Muscle layer of duodenum (tissue), 2 donors: ENCODE measurements around the gene RPS26.
A peak's percentile ranks its signal among the peaks of the same experiment; 100 is the strongest.
"Not testable (repeated sequence)": the region's sequence is repeated elsewhere in the genome, so short reads cannot be mapped to it uniquely, and the experiment has no call there.

Experiments used
- H3K27ac ChIP-seq: one replicate; pipeline ENCODE4 v1.7.0; 2013; ENCODE audit warnings: mild to moderate bottlenecking, low read length
- H3K27me3 ChIP-seq: one replicate; pipeline ENCODE4 v1.7.0; 2013; ENCODE audit warnings: low read depth, mild to moderate bottlenecking, control low read depth, low read length
- H3K36me3 ChIP-seq, 2 donors: one replicate each; pipeline ENCODE4 v1.7.0; 2013; ENCODE audit warnings: low read length in 2 of 2, control low read depth in 1 of 2, mild to moderate bottlenecking in 1 of 2; ENCODE audit not compliant: insufficient read depth in 2 of 2, control insufficient read depth in 1 of 2
- H3K4me1 ChIP-seq, 2 donors: one replicate each; pipeline ENCODE4 v1.7.0; 2013; ENCODE audit warnings: low read length in 2 of 2, mild to moderate bottlenecking in 2 of 2, control low read depth in 1 of 2, moderate library complexity in 1 of 2; ENCODE audit not compliant: insufficient read depth in 2 of 2, control insufficient read depth in 1 of 2
- H3K4me3 ChIP-seq, 2 donors: one replicate each; pipeline ENCODE4 v1.7.0; 2013; ENCODE audit warnings: low read length in 2 of 2, low read depth in 1 of 2, mild to moderate bottlenecking in 1 of 2
- H3K9me3 ChIP-seq, 2 donors: one replicate each; pipeline ENCODE4 v1.7.0; 2013; ENCODE audit warnings: low read length in 2 of 2, control low read depth in 1 of 2, mild to moderate bottlenecking in 1 of 2; ENCODE audit not compliant: control insufficient read depth in 1 of 2
- donor health status: healthy.

The RPS26 gene

GRCh38 chr12:56046027-56046780 is 4.5 kb downstream of the RPS26 start:
- no peaks in the 10 kb centered on the region for H3K9me3 ChIP-seq
- H3K4me1 ChIP-seq = peaks cover 9 to 14% of the 10 kb centered on the region in 2 donors
- H3K27me3 ChIP-seq = no peaks in the 10 kb centered on the region
- H3K27ac ChIP-seq = no peak overlapping the region
- H3K4me3 ChIP-seq = no peak overlapping the region
- H3K36me3 ChIP-seq = peaks cover 20 to 21% of the 10 kb centered on the region in 2 donors

- Histone ChIP-seq H3K4me1 (no peaks in the 10 kb centered on the region), H3K27ac (no peak overlapping the region), H3K9me3 (no peaks in the 10 kb centered on the region), H3K27me3 (no peaks in the 10 kb centered on the region), H3K4me3 (no peak overlapping the region), H3K36me3 (no peaks in the 10 kb centered on the region)
Measured at GRCh38 chr12:56053407-56053893, 11.7 kb downstream of the RPS26 start.

- not testable (repeated sequence) for H3K27me3 ChIP-seq, H3K4me3 ChIP-seq, H3K36me3 ChIP-seq, H3K9me3 ChIP-seq, H3K27ac ChIP-seq, H3K4me1 ChIP-seq
Measured at GRCh38 chr12:56059964-56060363, 18.2 kb downstream of the RPS26 start.

GRCh38 chr12:56061982-56062381 is 20.3 kb downstream of the RPS26 start:
- Histone ChIP-seq H3K9me3 (no peaks in the 10 kb centered on the region), H3K27me3 (no peaks in the 10 kb centered on the region), H3K27ac (no peak overlapping the region), H3K4me3 (no peak overlapping the region), H3K36me3 (no peaks in the 10 kb centered on the region), H3K4me1 (no peaks in the 10 kb centered on the region)

- H3K27ac ChIP-seq = no peak overlapping the region
- no peaks in the 10 kb centered on the region for H3K9me3 ChIP-seq
- no peaks in the 10 kb centered on the region for H3K36me3 ChIP-seq
- no peaks in the 10 kb centered on the region for H3K4me1 ChIP-seq
- H3K4me3 ChIP-seq = no peak overlapping the region
- no peaks in the 10 kb centered on the region for H3K27me3 ChIP-seq
Measured at GRCh38 chr12:56062996-56063395, 21.3 kb downstream of the RPS26 start.

- Histone ChIP-seq H3K4me3 (no peak overlapping the region), H3K27me3 (no peaks in the 10 kb centered on the region), H3K27ac (no peak overlapping the region), H3K4me1 (no peaks in the 10 kb centered on the region), H3K36me3 (no peaks in the 10 kb centered on the region), H3K9me3 (no peaks in the 10 kb centered on the region)
Measured at GRCh38 chr12:56071648-56072047, 29.9 kb downstream of the RPS26 start.

- Histone ChIP-seq H3K9me3 (no peaks in the 10 kb centered on the region), H3K36me3 (no peaks in the 10 kb centered on the region), H3K4me3 (no peak overlapping the region), H3K4me1 (peaks cover 0 to 8% of the 10 kb centered on the region in 2 donors), H3K27ac (no peak overlapping the region), H3K27me3 (no peaks in the 10 kb centered on the region)
Measured at GRCh38 chr12:56074396-56074795, 32.7 kb downstream of the RPS26 start.

GRCh38 chr12:56077966-56078365 is 36.2 kb downstream of the RPS26 start:
- not testable (repeated sequence) for H3K27ac ChIP-seq, H3K4me3 ChIP-seq, H3K36me3 ChIP-seq, H3K27me3 ChIP-seq, H3K9me3 ChIP-seq
- H3K4me1 ChIP-seq = peaks cover 0 to 22% of the 10 kb centered on the region in 2 donors

GRCh38 chr12:56078427-56078826 is 36.7 kb downstream of the RPS26 start:
- H3K27me3 ChIP-seq = no peaks in the 10 kb centered on the region
- peak overlapping the region; percentile 71 for H3K27ac ChIP-seq
- peaks cover 0 to 22% of the 10 kb centered on the region in 2 donors for H3K4me1 ChIP-seq
- H3K36me3 ChIP-seq = no peaks in the 10 kb centered on the region
- H3K4me3 ChIP-seq = peak overlapping the region in 1 of 2 donors; percentile 65
- no peaks in the 10 kb centered on the region for H3K9me3 ChIP-seq

GRCh38 chr12:56078931-56079722 is 37.4 kb downstream of the RPS26 start:
- Histone ChIP-seq H3K4me1 (peaks cover 0 to 22% of the 10 kb centered on the region in 2 donors), H3K36me3 (no peaks in the 10 kb centered on the region), H3K27ac (peak overlapping the region; percentile 71), H3K4me3 (peak overlapping the region; percentile 65 to 76), H3K27me3 (no peaks in the 10 kb centered on the region), H3K9me3 (no peaks in the 10 kb centered on the region)

GRCh38 chr12:56079723-56080555 is 38.2 kb downstream of the RPS26 start, which contains the start of gene ERBB3:
Gene ERBB3 (plus strand): TSS chr12:56080165. CDS start chr12:56080301, 136 bp downstream.
- Histone ChIP-seq H3K36me3 (no peaks in the 10 kb centered on the region), H3K9me3 (no peaks in the 10 kb centered on the region), H3K27me3 (no peaks in the 10 kb centered on the region), H3K4me1 (peaks cover 0 to 22% of the 10 kb centered on the region in 2 donors), H3K4me3 (peak within 1 kb of the TSS; percentile 65 to 76), H3K27ac (peak within 1 kb of the TSS; percentile 82)
